ENCODE data around the gene CTSA.

The CTSA gene

DNA sequence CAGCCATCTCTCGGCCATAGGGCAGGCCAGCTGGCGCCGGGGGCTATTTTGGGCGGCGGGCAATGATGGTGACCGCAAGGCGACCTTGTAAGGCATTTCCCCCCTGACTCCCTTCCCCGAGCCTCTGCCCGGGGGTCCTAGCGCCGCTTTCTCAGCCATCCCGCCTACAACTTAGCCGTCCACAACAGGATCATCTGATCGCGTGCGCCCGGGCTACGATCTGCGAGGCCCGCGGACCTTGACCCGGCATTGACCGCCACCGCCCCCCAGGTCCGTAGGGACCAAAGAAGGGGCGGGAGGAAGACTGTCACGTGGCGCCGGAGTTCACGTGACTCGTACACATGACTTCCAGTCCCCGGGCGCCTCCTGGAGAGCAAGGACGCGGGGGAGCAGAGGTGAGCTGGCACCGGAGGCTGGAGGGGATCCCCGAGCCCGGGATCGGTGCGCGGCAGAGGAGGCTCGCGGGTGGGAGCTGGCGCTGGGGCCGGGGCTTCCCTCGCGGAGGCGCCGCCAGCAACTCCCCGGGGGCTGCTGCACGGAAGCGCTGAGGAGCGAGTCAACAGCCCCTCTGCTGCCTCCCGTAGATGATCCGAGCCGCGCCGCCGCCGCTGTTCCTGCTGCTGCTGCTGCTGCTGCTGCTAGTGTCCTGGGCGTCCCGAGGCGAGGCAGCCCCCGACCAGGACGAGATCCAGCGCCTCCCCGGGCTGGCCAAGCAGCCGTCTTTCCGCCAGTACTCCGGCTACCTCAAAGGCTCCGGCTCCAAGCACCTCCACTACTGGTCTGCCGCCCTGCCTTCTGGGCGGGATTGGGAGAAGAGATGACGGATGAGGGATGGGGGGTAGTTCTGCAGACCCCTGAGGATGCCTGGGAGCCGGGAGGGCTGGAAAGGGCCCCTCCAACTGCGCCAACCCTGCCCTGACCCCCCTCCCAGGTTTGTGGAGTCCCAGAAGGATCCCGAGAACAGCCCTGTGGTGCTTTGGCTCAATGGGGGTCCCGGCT is at the start of gene CTSA, which contains the start of gene NEURL2:
Gene CTSA, plus strand, starts transcription at position 351 of the 999 bp plus-strand sequence. Its CDS starts 234 bp downstream, at position 585.
Gene NEURL2, minus strand, starts transcription at position 224 of the 999 bp plus-strand sequence. Its CDS starts 217 bp downstream, at position 7.
- peak within 1 kb of the TSS; percentile 80 to 82 for H3K4me3 ChIP-seq (ENCODE audit: low read length in 2 of 2)
- H3K27ac ChIP-seq (ENCODE audit: low read depth in 2 of 2, low read length in 2 of 2), result peak within 1 kb of the TSS; percentile 65 to 80
- H3K36me3 ChIP-seq (ENCODE audit: control insufficient read depth in 2 of 2, insufficient read depth in 2 of 2, low read length in 2 of 2), result peaks cover 16 to 47% of the 10 kb centered on the region in 2 donors
- no peaks in the 10 kb centered on the region for H3K27me3 ChIP-seq (ENCODE audit: control insufficient read depth in 2 of 2, insufficient read depth in 2 of 2, low read length in 2 of 2)
- no peaks in the 10 kb centered on the region for H3K9me3 ChIP-seq (ENCODE audit: control insufficient read depth in 2 of 2, low read length in 2 of 2)
- peak within 1 kb of the TSS; percentile 76 to 80 for H3K9ac ChIP-seq (ENCODE audit: low read depth in 1 of 2, low read length in 2 of 2)
- H3K4me1 ChIP-seq (ENCODE audit: control insufficient read depth in 2 of 2, insufficient read depth in 2 of 2, low read length in 2 of 2), result peaks cover 30 to 31% of the 10 kb centered on the region in 2 donors

DNA sequence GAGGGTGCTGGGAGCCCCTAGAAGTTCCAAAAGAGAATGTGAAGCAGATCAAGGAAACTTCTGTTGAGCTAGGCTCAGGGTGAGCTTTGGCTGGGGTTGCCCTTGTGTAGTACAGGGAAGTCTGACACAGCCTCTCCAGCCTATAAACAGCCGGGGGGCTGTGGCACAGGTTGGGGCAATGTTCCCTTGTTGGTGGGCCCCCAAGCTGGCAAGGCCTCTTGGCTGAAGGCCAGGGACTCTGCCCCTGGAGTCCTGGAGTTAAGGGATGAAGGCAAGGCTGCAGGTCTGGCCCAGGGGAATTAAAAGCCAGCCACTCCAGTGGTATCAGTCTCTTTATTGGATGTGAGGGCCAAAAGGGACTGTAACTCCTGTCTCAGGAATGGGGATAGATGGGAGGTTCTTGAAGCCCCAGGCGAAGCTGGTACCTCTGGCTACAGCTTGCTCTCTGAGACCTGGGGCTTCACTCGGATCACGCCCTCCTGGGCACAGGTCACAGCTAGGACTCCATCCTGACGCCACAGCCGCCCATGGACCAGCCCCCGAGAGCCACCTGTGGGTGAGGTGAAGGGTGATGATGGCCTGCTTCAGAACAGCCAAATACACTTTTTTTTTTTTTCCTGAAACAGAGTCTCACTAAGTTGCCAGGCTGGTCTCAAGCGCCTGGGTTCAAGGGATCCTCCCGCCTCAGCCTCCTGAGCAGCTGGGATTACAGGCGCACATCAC is 49.6 kb upstream of the CTSA start:
- Histone ChIP-seq H3K9ac (ENCODE audit: low read depth in 1 of 2, low read length in 2 of 2) (no peak overlapping the region), H3K9me3 (ENCODE audit: control insufficient read depth in 2 of 2, low read length in 2 of 2) (no peaks in the 10 kb centered on the region), H3K4me1 (ENCODE audit: control insufficient read depth in 2 of 2, insufficient read depth in 2 of 2, low read length in 2 of 2) (no peaks in the 10 kb centered on the region), H3K36me3 (ENCODE audit: control insufficient read depth in 2 of 2, insufficient read depth in 2 of 2, low read length in 2 of 2) (peaks cover 42 to 57% of the 10 kb centered on the region in 2 donors), H3K27me3 (ENCODE audit: control insufficient read depth in 2 of 2, insufficient read depth in 2 of 2, low read length in 2 of 2) (no peaks in the 10 kb centered on the region), H3K27ac (ENCODE audit: low read depth in 2 of 2, low read length in 2 of 2) (peak overlapping the region in 1 of 2 donors; percentile 9), H3K4me3 (ENCODE audit: low read length in 2 of 2) (no peak overlapping the region)

DNA sequence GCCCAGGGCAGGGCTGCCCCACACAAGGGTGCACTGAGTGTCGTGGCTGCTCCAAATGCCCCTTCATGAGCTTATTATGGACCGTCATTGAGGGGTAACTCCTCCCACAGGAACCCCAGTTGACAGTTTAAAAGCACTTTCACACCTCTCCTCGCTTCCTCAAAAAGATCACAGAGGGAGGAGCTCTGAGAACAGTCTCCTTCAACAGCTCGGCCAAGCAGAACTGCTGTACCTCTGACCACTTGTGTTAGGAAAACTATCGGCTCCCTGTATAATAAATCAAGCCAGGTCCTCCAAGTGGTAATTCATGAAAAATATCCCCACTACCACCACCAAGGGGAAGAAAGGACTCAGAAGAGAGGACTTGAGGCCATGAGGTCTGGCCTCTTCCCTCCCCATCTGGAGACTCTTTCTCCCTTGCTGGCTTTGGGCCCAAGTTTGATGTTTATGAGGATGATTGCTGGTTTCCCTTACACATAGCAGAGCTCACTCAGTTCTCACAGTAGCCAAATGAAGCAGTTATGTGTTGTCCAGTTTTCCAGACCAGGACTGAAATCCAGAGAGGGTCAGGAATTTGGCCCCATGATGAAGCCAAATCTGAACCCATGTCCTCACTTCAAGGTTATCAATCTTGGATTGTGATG is 48.8 kb upstream of the CTSA start:
- no peak overlapping the region for H3K4me3 ChIP-seq (ENCODE audit: low read length in 2 of 2)
- H3K4me1 ChIP-seq (ENCODE audit: control insufficient read depth in 2 of 2, insufficient read depth in 2 of 2, low read length in 2 of 2), result no peaks in the 10 kb centered on the region
- H3K27ac ChIP-seq (ENCODE audit: low read depth in 2 of 2, low read length in 2 of 2), result peak overlapping the region; percentile 1 to 9
- no peaks in the 10 kb centered on the region for H3K27me3 ChIP-seq (ENCODE audit: control insufficient read depth in 2 of 2, insufficient read depth in 2 of 2, low read length in 2 of 2)
- no peaks in the 10 kb centered on the region for H3K9me3 ChIP-seq (ENCODE audit: control insufficient read depth in 2 of 2, low read length in 2 of 2)
- H3K9ac ChIP-seq (ENCODE audit: low read depth in 1 of 2, low read length in 2 of 2), result no peak overlapping the region
- peaks cover 39 to 61% of the 10 kb centered on the region in 2 donors for H3K36me3 ChIP-seq (ENCODE audit: control insufficient read depth in 2 of 2, insufficient read depth in 2 of 2, low read length in 2 of 2)

DNA sequence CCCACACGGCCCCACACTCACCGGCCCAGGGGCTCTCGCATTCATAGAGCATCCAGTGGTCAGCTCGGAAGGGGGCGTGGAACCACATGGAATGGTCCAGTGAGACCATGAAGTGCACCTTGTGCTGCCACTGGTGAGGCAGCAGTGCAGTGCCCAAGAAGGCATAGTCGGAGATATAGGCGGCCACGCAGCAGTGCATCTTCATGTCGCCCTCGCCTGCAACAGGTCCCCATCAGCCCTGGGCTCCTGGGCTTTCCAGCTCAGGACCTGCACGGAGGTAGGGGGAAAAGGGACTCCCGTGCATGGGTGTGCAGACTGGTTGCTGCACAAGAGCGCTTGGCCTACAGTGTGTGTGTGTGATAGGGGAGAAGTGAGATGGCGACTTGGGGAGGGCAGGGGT is 47.6 kb upstream of the CTSA start:
- Histone ChIP-seq H3K9me3 (ENCODE audit: control insufficient read depth in 2 of 2, low read length in 2 of 2) (no peaks in the 10 kb centered on the region), H3K4me3 (ENCODE audit: low read length in 2 of 2) (no peak overlapping the region), H3K27me3 (ENCODE audit: control insufficient read depth in 2 of 2, insufficient read depth in 2 of 2, low read length in 2 of 2) (no peaks in the 10 kb centered on the region), H3K4me1 (ENCODE audit: control insufficient read depth in 2 of 2, insufficient read depth in 2 of 2, low read length in 2 of 2) (no peaks in the 10 kb centered on the region), H3K36me3 (ENCODE audit: control insufficient read depth in 2 of 2, insufficient read depth in 2 of 2, low read length in 2 of 2) (peaks cover 43 to 64% of the 10 kb centered on the region in 2 donors), H3K9ac (ENCODE audit: low read depth in 1 of 2, low read length in 2 of 2) (no peak overlapping the region), H3K27ac (ENCODE audit: low read depth in 2 of 2, low read length in 2 of 2) (no peak overlapping the region)

DNA sequence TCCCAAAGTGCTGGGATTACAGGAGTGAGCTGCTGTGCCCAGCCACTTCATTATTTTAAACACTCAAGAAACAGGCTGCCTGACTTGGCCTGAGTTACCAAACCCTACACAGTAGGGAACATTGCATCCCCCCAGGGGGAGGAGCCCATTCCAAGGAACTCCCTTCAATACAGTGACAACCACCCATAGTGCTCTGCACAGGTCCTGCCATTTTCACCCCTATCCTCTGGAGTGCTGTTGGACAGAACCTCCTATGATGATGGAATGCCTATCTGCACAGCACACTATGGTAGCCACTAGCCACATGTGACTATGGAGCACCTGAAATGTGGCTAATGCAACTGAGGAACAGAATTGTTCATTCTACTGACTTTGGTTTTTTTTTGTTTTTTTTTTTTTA is 45.7 kb upstream of the CTSA start:
- no peak overlapping the region for H3K9ac ChIP-seq (ENCODE audit: low read depth in 1 of 2, low read length in 2 of 2)
- H3K4me1 ChIP-seq (ENCODE audit: control insufficient read depth in 2 of 2, insufficient read depth in 2 of 2, low read length in 2 of 2), result no peaks in the 10 kb centered on the region
- no peak overlapping the region for H3K27ac ChIP-seq (ENCODE audit: low read depth in 2 of 2, low read length in 2 of 2)
- H3K27me3 ChIP-seq (ENCODE audit: control insufficient read depth in 2 of 2, insufficient read depth in 2 of 2, low read length in 2 of 2), result no peaks in the 10 kb centered on the region
- peaks cover 51 to 63% of the 10 kb centered on the region in 2 donors for H3K36me3 ChIP-seq (ENCODE audit: control insufficient read depth in 2 of 2, insufficient read depth in 2 of 2, low read length in 2 of 2)
- no peaks in the 10 kb centered on the region for H3K9me3 ChIP-seq (ENCODE audit: control insufficient read depth in 2 of 2, low read length in 2 of 2)
- H3K4me3 ChIP-seq (ENCODE audit: low read length in 2 of 2), result no peak overlapping the region

DNA sequence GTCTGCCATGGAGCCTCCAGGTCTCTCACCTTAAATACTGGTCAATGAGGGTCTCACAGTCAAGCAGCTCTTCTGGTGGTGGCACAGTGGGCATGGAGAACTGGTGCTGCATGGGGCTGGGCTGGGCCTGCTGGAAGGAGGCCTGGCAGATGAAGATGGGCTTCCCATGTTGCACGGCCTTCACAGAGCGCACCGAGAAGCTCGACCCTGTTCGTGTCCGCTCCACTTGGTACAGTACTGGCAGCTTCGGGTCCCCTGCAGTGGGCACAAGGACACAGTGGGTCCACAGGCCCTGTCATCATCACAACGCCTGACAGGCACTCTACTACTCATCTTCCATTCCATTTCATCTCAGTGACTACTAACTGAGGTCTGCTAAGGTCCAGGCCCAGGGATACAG is 42.7 kb upstream of the CTSA start:
- H3K4me1 ChIP-seq (ENCODE audit: control insufficient read depth in 2 of 2, insufficient read depth in 2 of 2, low read length in 2 of 2), result no peaks in the 10 kb centered on the region
- H3K9ac ChIP-seq (ENCODE audit: low read depth in 1 of 2, low read length in 2 of 2), result no peak overlapping the region
- peaks cover 46 to 50% of the 10 kb centered on the region in 2 donors for H3K36me3 ChIP-seq (ENCODE audit: control insufficient read depth in 2 of 2, insufficient read depth in 2 of 2, low read length in 2 of 2)
- H3K27ac ChIP-seq (ENCODE audit: low read depth in 2 of 2, low read length in 2 of 2), result no peak overlapping the region
- H3K27me3 ChIP-seq (ENCODE audit: control insufficient read depth in 2 of 2, insufficient read depth in 2 of 2, low read length in 2 of 2), result no peaks in the 10 kb centered on the region
- H3K4me3 ChIP-seq (ENCODE audit: low read length in 2 of 2), result no peak overlapping the region
- H3K9me3 ChIP-seq (ENCODE audit: control insufficient read depth in 2 of 2, low read length in 2 of 2), result no peaks in the 10 kb centered on the region

DNA sequence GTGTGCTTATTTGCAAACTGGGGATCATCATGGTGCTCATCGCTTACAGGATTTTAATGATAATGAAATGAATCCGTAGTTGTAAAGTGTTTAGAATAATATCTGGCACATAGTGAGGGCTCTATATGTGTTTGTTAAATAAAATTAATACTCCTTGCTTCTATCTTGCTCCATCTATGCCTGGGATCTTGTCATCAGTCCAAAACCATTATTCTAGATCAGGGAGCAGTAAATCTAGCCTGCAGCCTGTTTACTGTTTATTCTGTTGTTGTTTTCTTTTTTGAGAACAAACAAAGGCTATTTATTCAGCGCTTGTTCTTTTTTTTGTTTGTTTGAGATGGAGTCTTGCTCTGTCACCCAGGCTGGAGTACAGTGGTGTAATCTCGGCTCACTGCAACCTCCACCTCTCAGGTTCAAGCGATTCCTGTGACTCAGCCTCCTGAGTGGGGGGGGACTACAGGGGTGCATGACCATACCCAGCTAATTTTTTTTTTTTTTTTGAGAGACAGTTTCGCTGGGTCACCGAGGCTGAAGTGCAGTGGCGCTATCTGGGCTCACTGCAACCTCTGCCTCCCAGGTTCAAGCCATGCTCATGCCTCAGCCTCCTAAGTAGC is 42.1 kb upstream of the CTSA start:
- H3K27ac ChIP-seq (ENCODE audit: low read depth in 2 of 2, low read length in 2 of 2), result no peak overlapping the region
- H3K9me3 ChIP-seq (ENCODE audit: control insufficient read depth in 2 of 2, low read length in 2 of 2), result no peaks in the 10 kb centered on the region
- H3K4me1 ChIP-seq (ENCODE audit: control insufficient read depth in 2 of 2, insufficient read depth in 2 of 2, low read length in 2 of 2), result no peaks in the 10 kb centered on the region
- no peak overlapping the region for H3K4me3 ChIP-seq (ENCODE audit: low read length in 2 of 2)
- no peak overlapping the region for H3K9ac ChIP-seq (ENCODE audit: low read depth in 1 of 2, low read length in 2 of 2)
- H3K27me3 ChIP-seq (ENCODE audit: control insufficient read depth in 2 of 2, insufficient read depth in 2 of 2, low read length in 2 of 2), result no peaks in the 10 kb centered on the region
- H3K36me3 ChIP-seq (ENCODE audit: control insufficient read depth in 2 of 2, insufficient read depth in 2 of 2, low read length in 2 of 2), result peaks cover 41 to 43% of the 10 kb centered on the region in 2 donors

DNA sequence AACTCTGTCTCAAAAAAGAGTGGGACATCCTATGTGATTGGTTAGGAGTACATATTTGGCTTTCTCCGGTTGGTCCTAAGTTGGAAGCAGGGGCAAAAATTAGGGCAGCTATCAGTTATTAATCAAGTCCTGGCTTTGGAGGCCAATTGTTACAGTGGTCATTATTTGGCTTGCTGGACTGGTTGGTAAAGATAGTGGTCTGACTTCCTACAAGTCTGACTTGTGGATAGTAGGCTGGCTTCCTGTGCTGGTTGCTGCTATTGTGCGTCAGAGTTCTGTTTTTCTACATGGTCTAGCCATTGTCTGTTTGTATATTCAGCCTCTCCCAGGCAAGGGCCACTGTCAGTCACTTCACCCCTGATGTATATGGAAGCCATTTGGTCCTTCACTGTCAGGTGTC is 40.9 kb upstream of the CTSA start:
- Histone ChIP-seq H3K9me3 (ENCODE audit: control insufficient read depth in 2 of 2, low read length in 2 of 2) (no peaks in the 10 kb centered on the region), H3K27me3 (ENCODE audit: control insufficient read depth in 2 of 2, insufficient read depth in 2 of 2, low read length in 2 of 2) (no peaks in the 10 kb centered on the region), H3K4me3 (ENCODE audit: low read length in 2 of 2) (no peak overlapping the region), H3K36me3 (ENCODE audit: control insufficient read depth in 2 of 2, insufficient read depth in 2 of 2, low read length in 2 of 2) (peaks cover 32 to 41% of the 10 kb centered on the region in 2 donors), H3K4me1 (ENCODE audit: control insufficient read depth in 2 of 2, insufficient read depth in 2 of 2, low read length in 2 of 2) (peaks cover 6% of the 10 kb centered on the region in 2 donors), H3K9ac (ENCODE audit: low read depth in 1 of 2, low read length in 2 of 2) (no peak overlapping the region), H3K27ac (ENCODE audit: low read depth in 2 of 2, low read length in 2 of 2) (no peak overlapping the region)

DNA sequence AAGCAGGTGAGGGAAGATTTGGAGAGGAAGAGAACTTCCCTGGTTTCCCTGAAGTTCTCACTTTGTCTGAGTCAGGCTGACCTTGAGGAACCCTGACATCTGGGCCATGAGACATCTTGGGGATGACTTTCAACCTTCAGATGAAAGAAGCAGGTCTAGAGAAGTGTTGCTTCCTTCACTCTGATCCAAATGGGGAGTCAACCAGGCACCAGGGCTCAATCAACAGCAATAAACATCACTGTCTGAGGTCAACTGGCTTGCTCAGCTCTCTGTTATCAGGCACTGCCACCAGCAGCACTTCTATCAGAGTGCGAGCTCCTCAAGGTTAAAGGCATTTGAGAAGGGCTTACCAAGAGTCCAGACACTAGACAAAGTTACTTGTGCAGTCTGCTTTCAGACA is 40.2 kb upstream of the CTSA start:
- Histone ChIP-seq H3K27me3 (ENCODE audit: control insufficient read depth in 2 of 2, insufficient read depth in 2 of 2, low read length in 2 of 2) (no peaks in the 10 kb centered on the region), H3K27ac (ENCODE audit: low read depth in 2 of 2, low read length in 2 of 2) (no peak overlapping the region), H3K9me3 (ENCODE audit: control insufficient read depth in 2 of 2, low read length in 2 of 2) (no peaks in the 10 kb centered on the region), H3K4me1 (ENCODE audit: control insufficient read depth in 2 of 2, insufficient read depth in 2 of 2, low read length in 2 of 2) (peaks cover 9 to 10% of the 10 kb centered on the region in 2 donors), H3K4me3 (ENCODE audit: low read length in 2 of 2) (no peak overlapping the region), H3K9ac (ENCODE audit: low read depth in 1 of 2, low read length in 2 of 2) (no peak overlapping the region), H3K36me3 (ENCODE audit: control insufficient read depth in 2 of 2, insufficient read depth in 2 of 2, low read length in 2 of 2) (peaks cover 29 to 36% of the 10 kb centered on the region in 2 donors)

Data from mucosa of rectum (tissue), 2 donors.